GM12873 (cell line): Measurements from ENCODE around the gene CBFB.

ENCODE experiments used
- TF ChIP-seq, protein P1 (sequence below): IDR thresholded peaks from 2 replicates; pipeline ENCODE4 v1.5.1; 2012; ENCODE audit warnings: low read depth, mild to moderate bottlenecking, moderate library complexity, low read length, control low read depth; ENCODE audit not compliant: insufficient read depth; ENCODE audit errors: missing control alignments

Gene CBFB

GRCh38 chr16:67028696-67029253 is at the start of gene CBFB:
Gene CBFB (plus strand): TSS chr16:67029149. CDS start chr16:67029408, 259 bp downstream.
- TF ChIP-seq, protein P1, sequence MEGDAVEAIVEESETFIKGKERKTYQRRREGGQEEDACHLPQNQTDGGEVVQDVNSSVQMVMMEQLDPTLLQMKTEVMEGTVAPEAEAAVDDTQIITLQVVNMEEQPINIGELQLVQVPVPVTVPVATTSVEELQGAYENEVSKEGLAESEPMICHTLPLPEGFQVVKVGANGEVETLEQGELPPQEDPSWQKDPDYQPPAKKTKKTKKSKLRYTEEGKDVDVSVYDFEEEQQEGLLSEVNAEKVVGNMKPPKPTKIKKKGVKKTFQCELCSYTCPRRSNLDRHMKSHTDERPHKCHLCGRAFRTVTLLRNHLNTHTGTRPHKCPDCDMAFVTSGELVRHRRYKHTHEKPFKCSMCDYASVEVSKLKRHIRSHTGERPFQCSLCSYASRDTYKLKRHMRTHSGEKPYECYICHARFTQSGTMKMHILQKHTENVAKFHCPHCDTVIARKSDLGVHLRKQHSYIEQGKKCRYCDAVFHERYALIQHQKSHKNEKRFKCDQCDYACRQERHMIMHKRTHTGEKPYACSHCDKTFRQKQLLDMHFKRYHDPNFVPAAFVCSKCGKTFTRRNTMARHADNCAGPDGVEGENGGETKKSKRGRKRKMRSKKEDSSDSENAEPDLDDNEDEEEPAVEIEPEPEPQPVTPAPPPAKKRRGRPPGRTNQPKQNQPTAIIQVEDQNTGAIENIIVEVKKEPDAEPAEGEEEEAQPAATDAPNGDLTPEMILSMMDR: peak; percentile 48

GRCh38 chr16:66983033-66983432 is 45.9 kb upstream of the CBFB start:
- TF ChIP-seq, protein P1: no peak

DNA sequence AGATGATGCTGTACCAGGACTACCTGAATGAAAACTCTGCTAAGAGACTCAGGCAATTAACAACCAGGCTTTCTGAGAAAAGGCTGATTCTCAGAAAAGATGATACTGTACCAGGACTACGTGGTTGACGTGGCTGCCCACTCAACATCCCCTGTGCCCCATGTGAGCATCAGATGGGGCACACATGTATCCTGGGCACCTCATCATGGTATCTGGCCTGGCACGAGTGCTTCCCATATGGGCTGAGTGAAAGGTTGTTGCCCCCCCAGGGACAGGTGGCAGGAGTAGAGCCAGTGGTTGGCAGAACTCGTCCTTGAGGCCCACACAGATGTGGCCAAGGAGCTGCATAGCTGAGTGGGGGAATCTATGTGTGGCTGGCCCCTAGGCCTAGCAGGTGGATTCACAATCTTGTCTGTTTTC is 44.0 kb upstream of the CBFB start:
- TF ChIP-seq, protein P1: no peak

GRCh38 chr16:66986559-66986958 is 42.4 kb upstream of the CBFB start:
- TF ChIP-seq, protein P1: no peak

GRCh38 chr16:66988197-66988788 is 40.7 kb upstream of the CBFB start, which contains the start of gene CES4A:
Gene CES4A (plus strand): TSS chr16:66988589. CDS start chr16:66988773, 184 bp downstream.
- TF ChIP-seq, protein P1: no peak

DNA sequence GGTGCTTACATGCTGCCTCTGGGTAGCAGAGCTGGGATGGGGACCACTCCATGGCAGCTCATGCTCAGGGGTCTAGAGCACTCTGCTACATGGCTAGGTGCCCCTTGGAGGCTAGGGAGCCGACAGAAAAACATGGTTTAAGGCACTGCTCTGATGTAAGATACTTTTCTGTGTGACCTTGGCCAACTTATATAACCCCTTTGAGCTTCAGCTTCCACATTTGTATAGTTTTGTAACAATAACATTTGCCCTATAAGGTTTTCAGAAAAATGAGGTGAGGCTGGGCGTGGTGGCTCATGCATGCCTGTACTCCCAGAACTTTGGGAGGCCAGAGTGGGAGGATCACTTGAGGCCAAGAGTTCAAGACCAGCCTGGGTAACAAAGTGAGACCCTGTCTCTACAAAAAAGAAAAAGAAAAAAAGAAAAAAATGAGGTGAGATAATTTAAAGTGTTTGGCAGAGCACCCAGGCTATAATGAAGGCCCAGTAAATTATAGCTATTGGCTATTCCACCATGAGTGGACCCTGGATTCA is 37.3 kb upstream of the CBFB start:
- TF ChIP-seq, protein P1: no peak

DNA sequence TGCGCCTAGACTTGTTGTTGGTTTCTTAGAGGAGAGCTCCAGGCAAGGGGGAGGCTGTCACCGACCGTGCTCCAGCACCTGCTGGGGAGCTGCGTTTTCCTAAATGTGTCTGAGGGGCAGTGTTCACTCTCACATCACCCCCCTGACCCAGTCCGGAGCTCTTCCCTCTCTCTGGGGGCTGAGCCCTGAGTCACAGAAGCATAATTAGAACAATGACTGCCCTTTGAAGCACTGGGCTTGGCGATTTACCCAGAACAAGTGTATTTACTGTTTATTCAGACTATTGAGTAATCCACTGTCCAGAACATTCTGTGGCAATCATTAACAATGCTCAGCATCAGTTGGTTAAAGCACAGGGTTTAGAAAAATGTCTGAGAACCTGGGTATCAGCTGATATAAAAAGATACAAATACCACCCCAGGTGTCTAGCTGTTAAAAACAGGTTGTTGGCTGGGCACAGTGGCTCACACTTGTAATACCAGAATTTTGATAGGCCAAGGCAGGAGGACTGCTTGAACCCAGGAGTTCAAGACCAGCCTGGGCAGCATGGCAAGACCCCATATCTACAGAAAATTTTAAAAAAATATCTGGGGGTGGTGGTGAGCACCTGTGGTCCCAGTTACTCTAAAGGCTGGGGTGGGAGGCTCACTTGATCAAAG is 32.5 kb upstream of the CBFB start:
- TF ChIP-seq, protein P1: no peak
